HG02610 (cell line): ENCODE results near the gene ZDHHC21.
"Not testable (repeated sequence)": the region's sequence is repeated elsewhere in the genome, so short reads cannot be mapped to it uniquely, and the experiment has no call there.

Experiments
- ATAC-seq: cut with Tn5 transposase; IDR thresholded peaks from one replicate; pipeline ENCODE4 v1.9.1; 2021; ENCODE audit warnings: mild to moderate bottlenecking, moderate library complexity; ENCODE audit not compliant: unreplicated experiment

The ZDHHC21 gene

GRCh38 chr9:14686168-14686567 lies 7.1 kb downstream of the ZDHHC21 start:
- ATAC-seq, result no peak

GRCh38 chr9:14682616-14683015 lies 10.6 kb downstream of the ZDHHC21 start:
- ATAC-seq, result not testable (repeated sequence)

- ATAC-seq, result no peak
Measured at GRCh38 chr9:14678776-14679175, 14.5 kb downstream of the ZDHHC21 start.

- no peak for ATAC-seq
Measured at GRCh38 chr9:14677872-14678271, 15.4 kb downstream of the ZDHHC21 start.

GRCh38 chr9:14677396-14677795 lies 15.8 kb downstream of the ZDHHC21 start:
- ATAC-seq, result no peak

GRCh38 chr9:14674630-14675029 lies 18.6 kb downstream of the ZDHHC21 start:
- ATAC-seq, result no peak

GRCh38 chr9:14671377-14671776 lies 21.9 kb downstream of the ZDHHC21 start:
- no peak for ATAC-seq

- ATAC-seq, result peak; percentile 86
Measured at GRCh38 chr9:14670718-14671117, 22.5 kb downstream of the ZDHHC21 start.

GRCh38 chr9:14664022-14664421 lies 29.2 kb downstream of the ZDHHC21 start:
- ATAC-seq, result not testable (repeated sequence)

- ATAC-seq, result no peak
Measured at GRCh38 chr9:14662060-14662453, 31.2 kb downstream of the ZDHHC21 start.

- no peak for ATAC-seq
Measured at GRCh38 chr9:14661421-14662059, 31.7 kb downstream of the ZDHHC21 start.

- ATAC-seq, result no peak
Measured at GRCh38 chr9:14660721-14661120, 32.5 kb downstream of the ZDHHC21 start.

GRCh38 chr9:14654932-14655331 lies 38.3 kb downstream of the ZDHHC21 start:
- no peak for ATAC-seq

- ATAC-seq, result no peak
Measured at GRCh38 chr9:14653511-14653910, 39.7 kb downstream of the ZDHHC21 start.

GRCh38 chr9:14652729-14653377 lies 40.4 kb downstream of the ZDHHC21 start:
- no peak for ATAC-seq

- no peak for ATAC-seq
Measured at GRCh38 chr9:14650596-14650995, 42.6 kb downstream of the ZDHHC21 start.

GRCh38 chr9:14645648-14646047 lies 47.6 kb downstream of the ZDHHC21 start:
- ATAC-seq, result no peak

- ATAC-seq, result no peak
Measured at GRCh38 chr9:14640967-14641366, 52.3 kb downstream of the ZDHHC21 start.

GRCh38 chr9:14640294-14640693 lies 52.9 kb downstream of the ZDHHC21 start:
- no peak for ATAC-seq

GRCh38 chr9:14633906-14634565 lies 59.2 kb downstream of the ZDHHC21 start:
- ATAC-seq, result no peak

GRCh38 chr9:14633148-14633547 lies 60.1 kb downstream of the ZDHHC21 start:
- no peak for ATAC-seq

- no peak for ATAC-seq
Measured at GRCh38 chr9:14627513-14627912, 65.7 kb downstream of the ZDHHC21 start.
